Measurements from ENCODE around the gene FTL.
"Not testable (repeated sequence)": the region's sequence is repeated elsewhere in the genome, so short reads cannot be mapped to it uniquely, and the experiment has no call there.

FTL gene

DNA sequence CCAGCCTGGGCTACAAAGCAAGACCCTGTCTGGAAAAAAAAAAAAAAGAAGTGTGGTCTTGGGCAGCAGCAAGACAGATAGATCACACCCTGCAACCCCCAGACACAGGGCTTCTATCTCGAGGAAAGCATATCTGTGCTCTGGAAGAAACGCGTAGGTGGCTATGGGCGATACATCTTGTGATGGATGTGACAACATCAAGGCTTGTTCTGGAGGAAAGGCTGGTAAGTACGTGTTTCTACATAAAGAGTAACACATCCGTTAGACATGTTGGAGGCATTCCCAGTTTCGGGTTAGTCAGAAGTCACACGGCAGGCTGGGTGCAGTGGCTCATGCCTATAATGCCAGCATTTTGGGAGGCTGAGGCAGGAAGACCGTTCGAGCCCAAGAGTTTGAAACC, 38.2 kb upstream of the FTL start:
- Histone ChIP-seq H3K36me3 (ENCODE audit: control insufficient read depth, insufficient read depth, low read length) (peaks cover 10% of the 10 kb centered on the region), H3K27ac (ENCODE audit: low read length) (no peak overlapping the region), H3K4me1 (ENCODE audit: control insufficient read depth, insufficient read depth, low read length) (no peaks in the 10 kb centered on the region), H3K27me3 (ENCODE audit: control insufficient read depth, insufficient read depth, low read length) (no peaks in the 10 kb centered on the region), H3K9me3 (ENCODE audit: control insufficient read depth, insufficient read depth, low read length) (no peaks in the 10 kb centered on the region), H3K4me3 (ENCODE audit: low read length) (no peak overlapping the region)
- no peak for DNase-seq (ENCODE audit: low read depth, low spot score)
- WGBS (ENCODE audit: insufficient coverage, insufficient read length) = no CpG with 5 or more reads among the region's 10 CpGs

DNA sequence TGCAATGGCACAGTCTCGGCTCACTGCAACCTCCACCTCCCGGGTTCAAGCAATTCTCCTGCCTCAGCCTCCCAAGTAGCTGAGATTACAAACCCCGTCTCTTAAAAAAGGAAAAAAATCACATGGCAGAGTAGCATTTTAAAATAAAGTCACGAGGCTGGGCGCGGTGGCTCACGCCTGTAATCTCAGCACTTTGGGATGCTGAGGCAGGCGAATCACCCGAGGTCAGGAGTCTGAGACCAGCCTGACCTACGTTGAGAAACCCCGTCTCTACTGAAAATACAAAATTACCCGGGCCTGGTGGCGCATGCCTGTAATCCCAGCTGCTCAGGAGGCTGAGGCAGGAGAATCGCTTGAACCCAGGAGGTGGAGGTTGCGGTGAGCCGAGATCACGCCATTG, 37.4 kb upstream of the FTL start:
- H3K4me3 ChIP-seq (ENCODE audit: low read length); H3K27ac ChIP-seq (ENCODE audit: low read length); H3K9me3 ChIP-seq (ENCODE audit: control insufficient read depth, insufficient read depth, low read length); H3K4me1 ChIP-seq (ENCODE audit: control insufficient read depth, insufficient read depth, low read length); H3K36me3 ChIP-seq (ENCODE audit: control insufficient read depth, insufficient read depth, low read length); H3K27me3 ChIP-seq (ENCODE audit: control insufficient read depth, insufficient read depth, low read length); DNase-seq (ENCODE audit: low read depth, low spot score): not testable (repeated sequence)
- WGBS (ENCODE audit: insufficient coverage, insufficient read length) = no CpG with 5 or more reads among the region's 17 CpGs

DNA sequence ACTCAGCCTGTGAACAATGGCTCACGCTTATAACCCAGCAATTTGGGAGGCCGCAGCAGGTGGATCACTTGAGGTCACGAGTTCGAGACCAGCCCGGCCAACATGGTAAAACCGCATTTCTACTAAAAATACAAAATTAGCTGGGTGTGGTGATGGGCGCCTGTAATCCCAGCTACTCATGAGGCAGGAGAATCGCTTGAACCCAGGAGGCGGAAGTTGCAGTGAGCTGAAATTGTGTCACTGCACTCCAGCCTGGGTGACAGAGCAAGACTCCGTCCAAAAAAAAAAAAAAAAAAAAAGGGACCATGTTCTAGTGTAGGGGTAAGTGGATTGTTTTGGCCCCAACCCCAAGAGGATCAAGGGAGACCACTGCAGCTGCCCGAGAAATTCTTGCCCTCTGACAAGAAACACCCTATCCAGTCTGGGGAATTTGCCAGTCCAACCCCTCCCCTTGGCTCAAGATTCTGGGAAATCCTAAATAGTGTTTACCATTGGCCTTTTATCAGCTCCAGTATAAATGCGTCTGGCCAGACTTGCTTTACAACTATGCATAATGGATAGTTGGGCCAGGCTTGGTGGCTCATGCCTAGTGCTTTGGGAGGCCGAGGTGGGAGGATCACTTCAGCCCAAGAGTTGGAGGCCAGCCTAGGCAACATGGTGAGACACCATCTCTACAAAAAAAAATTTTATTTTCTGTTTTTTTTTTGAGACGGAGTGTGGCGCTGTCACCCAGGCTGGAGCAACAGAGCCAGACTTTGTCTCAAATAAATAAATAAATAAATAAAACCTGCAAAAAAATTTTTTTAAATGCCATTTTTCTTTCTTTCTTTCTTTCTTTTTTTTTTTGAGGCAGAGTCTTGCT, 36.7 kb upstream of the FTL start:
- no peak overlapping the region for H3K4me3 ChIP-seq (ENCODE audit: low read length)
- no peaks in the 10 kb centered on the region; the same call in 1 of the 2 replicates for H3K27me3 ChIP-seq (ENCODE audit: control insufficient read depth, insufficient read depth, low read length)
- no peaks in the 10 kb centered on the region for H3K4me1 ChIP-seq (ENCODE audit: control insufficient read depth, insufficient read depth, low read length)
- no peak for DNase-seq (ENCODE audit: low read depth, low spot score)
- H3K27ac ChIP-seq (ENCODE audit: low read length) = no peak overlapping the region
- WGBS (ENCODE audit: insufficient coverage, insufficient read length) = no CpG with 5 or more reads among the region's 15 CpGs
- H3K9me3 ChIP-seq (ENCODE audit: control insufficient read depth, insufficient read depth, low read length) = no peaks in the 10 kb centered on the region
- H3K36me3 ChIP-seq (ENCODE audit: control insufficient read depth, insufficient read depth, low read length) = no peaks in the 10 kb centered on the region

DNA sequence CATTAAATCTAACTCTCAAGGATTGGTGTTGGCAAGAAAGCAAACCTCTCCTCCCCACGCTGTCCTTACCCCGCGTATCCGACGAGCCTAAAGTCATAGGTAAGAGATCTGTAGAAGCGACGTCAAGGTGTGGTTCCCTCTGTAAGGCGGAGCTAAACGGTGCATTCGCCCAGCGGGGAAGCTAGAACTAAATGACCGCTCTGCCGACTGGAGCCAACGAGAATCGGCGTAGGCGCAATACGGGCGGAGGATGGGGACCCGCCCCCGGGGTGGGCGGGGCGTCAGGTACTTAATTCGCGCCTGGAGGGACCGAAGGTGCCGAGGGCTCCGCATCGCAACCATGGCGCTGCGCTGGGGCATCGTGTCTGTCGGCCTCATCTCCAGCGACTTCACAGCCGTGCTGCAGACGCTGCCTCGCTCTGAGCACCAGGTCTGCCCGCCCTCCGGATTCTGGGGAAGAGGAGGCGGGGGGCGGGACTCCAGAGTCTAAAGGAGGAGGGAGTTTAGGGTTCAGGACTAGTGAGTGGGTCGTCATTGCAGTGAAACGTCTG, 31.7 kb upstream of the FTL start, which contains the start of gene DHDH:
Gene DHDH (plus strand): TSS at position 318 of the 551 bp plus-strand sequence. CDS start 23 bp downstream, at position 341.
- peak within 1 kb of the TSS; percentile 33; the same call in 1 of the 2 replicates for H3K4me3 ChIP-seq (ENCODE audit: low read length)
- no peak within 1 kb of the TSS for H3K27ac ChIP-seq (ENCODE audit: low read length)
- H3K4me1 ChIP-seq (ENCODE audit: control insufficient read depth, insufficient read depth, low read length) = no peaks in the 10 kb centered on the region
- H3K9me3 ChIP-seq (ENCODE audit: control insufficient read depth, insufficient read depth, low read length) = no peaks in the 10 kb centered on the region
- DNase-seq (ENCODE audit: low read depth, low spot score) = peak; percentile 97
- H3K36me3 ChIP-seq (ENCODE audit: control insufficient read depth, insufficient read depth, low read length) = no peaks in the 10 kb centered on the region
- no peaks in the 10 kb centered on the region; the same call in 1 of the 2 replicates for H3K27me3 ChIP-seq (ENCODE audit: control insufficient read depth, insufficient read depth, low read length)
- WGBS (ENCODE audit: insufficient coverage, insufficient read length) = no CpG with 5 or more reads among the region's 43 CpGs

DNA sequence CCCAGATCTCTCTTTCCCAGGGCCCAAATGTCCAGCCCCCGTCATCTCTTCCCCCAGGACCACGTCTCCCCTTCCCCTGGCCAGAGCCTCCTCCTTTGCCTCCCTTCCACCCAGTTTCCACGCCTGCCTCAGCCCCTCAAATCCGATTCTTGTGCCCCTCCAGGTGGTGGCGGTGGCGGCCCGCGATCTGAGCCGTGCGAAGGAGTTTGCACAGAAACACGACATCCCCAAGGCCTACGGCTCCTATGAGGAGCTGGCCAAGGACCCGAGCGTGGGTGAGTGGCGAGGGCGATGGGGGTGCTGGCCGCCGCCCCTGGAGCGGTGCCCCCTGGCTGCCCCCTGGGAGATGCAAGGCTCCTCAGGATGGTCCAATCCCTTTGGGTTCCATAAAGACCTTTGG, 30.3 kb upstream of the FTL start:
- WGBS (ENCODE audit: insufficient coverage, insufficient read length) = no CpG with 5 or more reads among the region's 19 CpGs
- H3K4me3 ChIP-seq (ENCODE audit: low read length) = no peak overlapping the region
- H3K4me1 ChIP-seq (ENCODE audit: control insufficient read depth, insufficient read depth, low read length) = no peaks in the 10 kb centered on the region
- no peaks in the 10 kb centered on the region for H3K36me3 ChIP-seq (ENCODE audit: control insufficient read depth, insufficient read depth, low read length)
- no peaks in the 10 kb centered on the region for H3K9me3 ChIP-seq (ENCODE audit: control insufficient read depth, insufficient read depth, low read length)
- H3K27ac ChIP-seq (ENCODE audit: low read length) = no peak overlapping the region
- no peak for DNase-seq (ENCODE audit: low read depth, low spot score)
- no peaks in the 10 kb centered on the region; the same call in 1 of the 2 replicates for H3K27me3 ChIP-seq (ENCODE audit: control insufficient read depth, insufficient read depth, low read length)

- H3K27me3 ChIP-seq (ENCODE audit: control insufficient read depth, insufficient read depth, low read length) = no peaks in the 10 kb centered on the region; the same call in 1 of the 2 replicates
- H3K4me3 ChIP-seq (ENCODE audit: low read length) = no peak overlapping the region
- H3K4me1 ChIP-seq (ENCODE audit: control insufficient read depth, insufficient read depth, low read length) = no peaks in the 10 kb centered on the region
- no peaks in the 10 kb centered on the region for H3K36me3 ChIP-seq (ENCODE audit: control insufficient read depth, insufficient read depth, low read length)
- DNase-seq (ENCODE audit: low read depth, low spot score) = no peak
- no CpG with 5 or more reads among the region's 25 CpGs for WGBS (ENCODE audit: insufficient coverage, insufficient read length)
- no peak overlapping the region for H3K27ac ChIP-seq (ENCODE audit: low read length)
- H3K9me3 ChIP-seq (ENCODE audit: control insufficient read depth, insufficient read depth, low read length) = no peaks in the 10 kb centered on the region
These were observed 29.2 kb upstream of the FTL start for GRCh38 chr19:48935864-48936263.

DNA sequence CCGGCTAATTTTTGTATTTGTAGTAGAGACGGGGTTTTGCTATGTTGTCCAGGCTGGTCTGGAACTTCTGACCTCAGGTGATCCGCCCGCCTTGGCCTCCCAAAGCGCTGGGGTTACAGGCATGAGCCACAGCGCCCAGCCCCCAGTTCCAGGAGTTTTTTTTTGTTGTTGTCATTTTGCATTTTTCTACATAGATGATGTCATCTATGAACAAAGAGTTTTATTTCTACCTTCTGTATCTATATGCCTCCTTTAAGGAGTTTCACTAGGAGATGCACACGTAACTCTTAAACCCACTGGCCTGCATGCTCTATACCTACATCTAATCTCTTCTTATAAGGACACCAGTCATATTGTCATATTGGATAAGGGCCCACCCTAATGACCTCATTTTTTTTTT, 26.9 kb upstream of the FTL start:
- Histone ChIP-seq H3K36me3 (ENCODE audit: control insufficient read depth, insufficient read depth, low read length) (no peaks in the 10 kb centered on the region), H3K4me3 (ENCODE audit: low read length) (no peak overlapping the region), H3K9me3 (ENCODE audit: control insufficient read depth, insufficient read depth, low read length) (no peaks in the 10 kb centered on the region), H3K4me1 (ENCODE audit: control insufficient read depth, insufficient read depth, low read length) (no peaks in the 10 kb centered on the region), H3K27ac (ENCODE audit: low read length) (no peak overlapping the region), H3K27me3 (ENCODE audit: control insufficient read depth, insufficient read depth, low read length) (no peaks in the 10 kb centered on the region)
- no CpG with 5 or more reads among the region's 7 CpGs for WGBS (ENCODE audit: insufficient coverage, insufficient read length)
- no peak for DNase-seq (ENCODE audit: low read depth, low spot score)

GRCh38 chr19:48940902-48941301, 24.2 kb upstream of the FTL start:
- no CpG with 5 or more reads among the region's 5 CpGs for WGBS (ENCODE audit: insufficient coverage, insufficient read length)
- Histone ChIP-seq H3K4me3 (ENCODE audit: low read length) (no peak overlapping the region), H3K36me3 (ENCODE audit: control insufficient read depth, insufficient read depth, low read length) (no peaks in the 10 kb centered on the region), H3K27ac (ENCODE audit: low read length) (no peak overlapping the region), H3K27me3 (ENCODE audit: control insufficient read depth, insufficient read depth, low read length) (no peaks in the 10 kb centered on the region), H3K4me1 (ENCODE audit: control insufficient read depth, insufficient read depth, low read length) (no peaks in the 10 kb centered on the region), H3K9me3 (ENCODE audit: control insufficient read depth, insufficient read depth, low read length) (no peaks in the 10 kb centered on the region)
- no peak for DNase-seq (ENCODE audit: low read depth, low spot score)

- no CpG with 5 or more reads among the region's 6 CpGs for WGBS (ENCODE audit: insufficient coverage, insufficient read length)
- Histone ChIP-seq H3K27ac (ENCODE audit: low read length) (no peak overlapping the region), H3K4me1 (ENCODE audit: control insufficient read depth, insufficient read depth, low read length) (no peaks in the 10 kb centered on the region), H3K4me3 (ENCODE audit: low read length) (no peak overlapping the region), H3K36me3 (ENCODE audit: control insufficient read depth, insufficient read depth, low read length) (no peaks in the 10 kb centered on the region), H3K9me3 (ENCODE audit: control insufficient read depth, insufficient read depth, low read length) (no peaks in the 10 kb centered on the region), H3K27me3 (ENCODE audit: control insufficient read depth, insufficient read depth, low read length) (no peaks in the 10 kb centered on the region)
- DNase-seq (ENCODE audit: low read depth, low spot score) = no peak
These were observed 22.0 kb upstream of the FTL start for GRCh38 chr19:48943081-48943480.

GRCh38 chr19:48945415-48945814, 19.7 kb upstream of the FTL start:
- H3K4me3 ChIP-seq (ENCODE audit: low read length) = no peak overlapping the region
- no peak overlapping the region for H3K27ac ChIP-seq (ENCODE audit: low read length)
- H3K27me3 ChIP-seq (ENCODE audit: control insufficient read depth, insufficient read depth, low read length) = no peaks in the 10 kb centered on the region
- H3K4me1 ChIP-seq (ENCODE audit: control insufficient read depth, insufficient read depth, low read length) = no peaks in the 10 kb centered on the region
- no peaks in the 10 kb centered on the region for H3K9me3 ChIP-seq (ENCODE audit: control insufficient read depth, insufficient read depth, low read length)
- no peaks in the 10 kb centered on the region for H3K36me3 ChIP-seq (ENCODE audit: control insufficient read depth, insufficient read depth, low read length)
- no peak for DNase-seq (ENCODE audit: low read depth, low spot score)
- no CpG with 5 or more reads among the region's 5 CpGs for WGBS (ENCODE audit: insufficient coverage, insufficient read length)

Data from iPS DF 6.9 (cell line).